Measurements from ENCODE around the gene TET3. TPM values are rescaled to one million over a fixed set of nuclear protein-coding genes. Genes with fewer than 3 reads are reported as not detected.

Gene TET3
- total RNA-seq, 1 donor from 2014 or later = 19.2 TPM

DNA sequence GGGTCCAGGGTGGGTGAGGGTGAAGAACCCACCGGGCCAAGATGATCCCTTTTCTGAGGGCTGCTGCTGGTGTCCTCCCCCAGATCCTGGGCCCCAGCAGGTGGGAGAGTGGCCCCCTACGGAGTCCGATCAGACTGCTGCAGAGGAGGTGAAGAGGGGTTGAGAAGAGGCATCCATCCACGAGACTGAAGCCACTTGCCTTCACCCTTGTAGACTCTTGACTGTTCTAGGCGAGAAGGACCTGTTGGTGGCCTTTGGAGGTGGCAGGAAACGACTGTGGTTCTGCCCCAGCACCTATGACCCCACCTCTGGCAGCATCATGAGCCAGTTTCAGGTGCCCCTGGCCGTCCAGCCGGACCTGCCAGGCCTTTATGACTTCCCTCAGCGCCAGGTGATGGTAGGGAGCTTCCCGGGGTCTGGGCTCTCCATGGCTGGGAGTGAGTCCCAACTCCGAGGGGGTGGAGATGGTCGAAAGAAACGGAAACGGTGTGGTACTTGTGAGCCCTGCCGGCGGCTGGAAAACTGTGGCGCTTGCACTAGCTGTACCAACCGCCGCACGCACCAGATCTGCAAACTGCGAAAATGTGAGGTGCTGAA is 1.5 kb downstream of the TET3 start:
- intact Hi-C loops (cut with micrococcal nuclease) = loop anchor here (1.0 to 5.0 kb wide), 6 partner anchors 16 to 211 kb away; partner anchors contain the start of genes BOLA3, DGUOK, MTHFD2 and STAMBP

GRCh38 chr2:73987109-73987947 is 2.6 kb downstream of the TET3 start:
- intact Hi-C loops (cut with micrococcal nuclease) = loop anchor here (1.0 to 5.0 kb wide), 6 partner anchors 45 to 210 kb away; partner anchors contain the start of genes BOLA3, DGUOK, MTHFD2 and STAMBP

DNA sequence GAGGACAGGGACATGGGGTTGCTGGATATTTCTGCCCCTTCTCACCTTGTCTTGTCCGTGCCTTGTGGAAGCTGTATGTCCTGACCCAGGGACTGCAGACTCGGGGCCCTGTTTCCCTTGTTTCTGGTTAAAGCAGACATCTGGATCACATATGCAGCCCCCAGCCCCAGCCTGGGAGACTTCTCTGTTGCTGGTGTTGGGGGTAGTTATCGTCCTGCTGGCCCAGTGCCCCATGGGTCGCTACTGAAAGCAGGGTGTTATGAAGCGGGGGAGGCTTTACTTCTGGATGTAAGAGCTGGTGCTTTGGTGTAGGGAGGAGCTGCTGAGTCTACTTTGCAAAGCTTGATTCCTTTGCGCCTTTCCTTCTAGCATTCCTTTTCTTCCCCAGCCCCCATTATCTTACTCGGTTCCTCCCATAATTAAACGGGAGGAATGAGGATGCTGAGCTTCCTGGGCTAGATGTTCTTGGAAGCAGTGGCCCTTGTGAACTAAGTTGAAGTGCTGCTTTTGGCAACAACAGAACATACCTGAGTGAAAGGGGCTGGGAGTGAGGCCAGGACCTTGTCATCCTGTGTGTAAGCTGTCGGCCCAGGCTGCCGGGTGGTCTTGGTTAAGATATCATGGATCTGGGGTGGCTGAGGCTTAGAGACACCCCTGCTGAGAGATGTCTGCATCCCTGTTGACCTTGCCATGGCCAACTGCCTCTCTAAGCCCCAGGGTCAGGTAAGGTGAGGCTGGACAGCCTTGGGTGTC is 3.4 kb downstream of the TET3 start:
- intact Hi-C loops (cut with micrococcal nuclease) = loop anchor here (1.0 to 5.0 kb wide), 6 partner anchors 44 to 209 kb away; partner anchors contain the start of genes BOLA3, DGUOK, MTHFD2 and STAMBP

- intact Hi-C loops (cut with micrococcal nuclease) = loop anchor here (5.0 kb wide), 3 partner anchors 42 to 207 kb away; partner anchors contain the start of genes BOLA3 and MTHFD2
These were observed 5.3 kb downstream of the TET3 start for GRCh38 chr2:73989972-73990371.

DNA sequence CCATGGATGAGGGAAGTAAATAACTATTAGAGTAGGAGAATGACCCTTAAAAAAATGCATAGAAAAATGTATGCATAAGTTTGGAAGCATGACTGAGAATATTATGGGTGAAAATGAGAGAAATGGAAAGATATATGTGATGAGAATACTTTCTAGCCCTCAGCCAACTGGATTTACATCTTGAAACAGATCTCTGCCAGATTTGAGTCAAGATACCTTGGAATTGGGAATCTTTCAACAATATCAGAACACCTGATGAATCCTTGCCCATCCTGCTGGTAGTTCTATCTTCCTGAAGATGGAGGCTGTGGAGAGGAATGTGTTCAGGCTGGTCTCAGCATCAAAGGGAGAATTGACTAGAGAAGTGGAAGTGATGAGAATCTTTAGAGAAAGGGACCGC is 5.8 kb downstream of the TET3 start:
- intact Hi-C loops (cut with micrococcal nuclease) = no loop called here

- intact Hi-C loops (cut with micrococcal nuclease) = no loop called here
These were observed 7.3 kb downstream of the TET3 start for GRCh38 chr2:73992036-73992435.

DNA sequence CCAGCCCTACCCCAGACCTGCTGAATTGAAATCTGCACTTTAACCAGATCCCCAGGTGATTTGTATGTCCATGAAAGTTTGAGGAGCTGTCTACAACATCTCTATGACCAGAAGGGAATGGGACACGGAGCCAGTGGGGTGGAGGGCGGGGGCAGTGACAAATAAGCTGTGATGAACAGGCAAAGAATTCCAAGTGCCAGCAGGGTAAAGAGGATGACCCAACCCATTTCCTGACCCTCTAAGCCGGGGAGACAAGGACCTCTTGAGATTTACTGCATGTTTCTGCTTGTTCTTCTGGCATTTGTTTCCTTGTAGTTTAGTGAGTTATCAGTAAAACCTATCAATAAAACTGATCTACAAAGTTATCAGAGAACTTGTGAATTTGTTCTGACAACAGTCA is 8.7 kb downstream of the TET3 start:
- intact Hi-C loops (cut with micrococcal nuclease) = no loop called here

DNA sequence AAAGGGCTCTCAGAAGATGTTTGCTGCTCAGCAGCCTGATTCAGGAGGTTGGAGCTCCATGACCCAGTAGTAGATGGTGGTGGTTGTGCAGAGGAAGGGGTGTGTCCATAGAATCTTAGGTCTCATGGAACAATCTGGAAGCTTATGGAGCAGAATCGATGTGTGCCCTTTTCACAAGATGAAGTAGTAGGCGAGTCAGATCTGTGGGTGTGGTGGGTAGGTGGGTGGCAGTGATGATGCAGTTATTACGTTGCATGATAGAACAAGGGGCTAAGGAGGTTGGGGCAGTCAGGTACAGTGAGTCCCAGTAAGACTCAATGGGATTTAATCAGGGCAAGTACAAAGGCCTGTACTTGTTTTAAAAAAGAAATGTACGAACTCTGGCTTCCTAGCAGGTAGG is 9.1 kb downstream of the TET3 start:
- intact Hi-C loops (cut with micrococcal nuclease) = no loop called here

DNA sequence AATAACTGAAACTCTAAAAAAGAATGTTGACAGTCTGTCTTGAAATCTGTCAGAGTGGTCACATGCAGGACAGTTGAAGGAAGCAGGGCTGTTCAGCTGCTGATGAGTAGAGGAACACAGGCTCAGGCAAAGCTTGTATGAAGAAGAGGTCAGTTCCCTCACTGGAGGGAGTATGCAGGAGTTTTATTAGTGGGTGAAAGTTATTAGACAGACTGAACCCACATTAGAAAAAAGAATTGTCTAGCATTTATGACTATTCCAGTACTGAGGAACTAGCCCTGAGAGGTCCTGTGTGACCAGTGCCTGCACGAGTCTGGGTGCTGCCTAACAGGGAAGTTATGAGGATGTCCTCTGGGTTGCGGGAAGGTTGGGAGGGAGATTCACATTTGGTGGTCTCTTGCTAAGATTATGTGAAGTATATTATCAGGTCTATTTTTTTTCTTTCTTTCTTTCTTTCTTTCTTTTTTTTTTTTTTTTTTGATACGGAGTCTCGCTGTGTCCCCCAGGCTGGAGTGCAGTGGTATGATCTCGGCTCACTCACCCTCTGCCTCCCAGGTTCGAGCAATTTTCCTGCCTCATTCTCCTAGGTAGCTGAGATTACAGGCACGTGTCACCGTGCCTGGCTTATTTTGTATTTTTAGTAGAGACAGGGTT is 9.6 kb downstream of the TET3 start:
- intact Hi-C loops (cut with micrococcal nuclease) = no loop called here

DNA sequence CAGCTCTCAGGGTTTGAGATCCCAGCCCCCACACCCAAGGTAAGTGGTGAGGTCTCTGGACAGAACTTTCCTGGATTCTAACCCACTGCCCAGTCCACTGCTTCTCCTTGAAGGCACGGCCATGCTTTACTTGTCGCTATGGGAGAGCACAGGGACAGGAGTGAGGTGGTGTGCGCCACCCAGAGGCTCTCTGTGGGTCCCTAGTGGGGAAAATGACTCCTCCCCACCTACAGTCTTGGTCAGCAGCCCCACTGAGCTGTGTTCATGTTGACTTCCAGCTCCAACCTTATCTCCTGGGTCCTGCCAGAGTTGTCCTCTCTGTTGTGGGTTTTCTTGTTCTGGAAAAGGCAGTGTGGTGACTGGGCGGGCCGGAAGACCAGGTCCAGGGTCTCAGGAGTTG is 11.1 kb downstream of the TET3 start:
- intact Hi-C loops (cut with micrococcal nuclease) = no loop called here

DNA sequence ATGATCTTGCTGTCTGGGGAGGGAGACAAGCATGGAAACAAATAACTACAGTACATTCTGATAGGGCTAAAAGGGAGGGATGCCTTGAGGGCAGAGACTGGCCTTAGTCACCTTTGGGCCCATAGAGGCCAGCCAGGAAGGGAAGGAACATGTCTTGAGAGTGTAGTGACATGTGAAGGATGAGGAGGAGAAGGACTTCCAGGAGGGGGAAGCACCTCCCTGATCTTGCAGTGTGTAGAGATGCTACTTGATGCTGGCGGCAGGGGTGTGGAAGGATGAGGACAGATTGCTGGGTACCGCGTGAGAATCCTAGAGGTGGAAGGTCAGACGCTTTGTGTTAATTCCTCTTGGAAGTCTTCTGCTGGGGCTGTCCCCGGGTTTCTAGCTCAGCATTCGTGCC is 13.1 kb downstream of the TET3 start:
- intact Hi-C loops (cut with micrococcal nuclease) = no loop called here

DNA sequence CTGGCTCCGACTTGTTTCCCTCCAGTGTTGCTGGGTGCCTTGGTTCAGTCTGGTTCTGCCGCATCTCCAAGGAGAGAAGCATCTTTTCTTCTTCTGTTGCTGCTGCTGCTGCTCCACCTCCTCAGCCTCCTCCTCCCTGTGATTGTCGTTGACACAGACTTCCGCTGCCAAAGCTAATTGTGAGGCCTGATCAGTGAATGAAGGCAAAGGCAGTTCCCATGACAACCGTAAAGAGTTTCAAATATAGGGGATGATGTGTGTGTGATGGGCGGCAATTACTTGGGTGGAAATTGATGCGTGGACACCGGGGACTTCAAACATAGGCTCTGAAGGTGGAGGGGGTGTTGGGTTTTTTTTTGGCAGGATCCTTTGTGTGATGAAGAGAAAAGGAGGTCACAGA is 13.7 kb downstream of the TET3 start:
- intact Hi-C loops (cut with micrococcal nuclease) = no loop called here

DNA sequence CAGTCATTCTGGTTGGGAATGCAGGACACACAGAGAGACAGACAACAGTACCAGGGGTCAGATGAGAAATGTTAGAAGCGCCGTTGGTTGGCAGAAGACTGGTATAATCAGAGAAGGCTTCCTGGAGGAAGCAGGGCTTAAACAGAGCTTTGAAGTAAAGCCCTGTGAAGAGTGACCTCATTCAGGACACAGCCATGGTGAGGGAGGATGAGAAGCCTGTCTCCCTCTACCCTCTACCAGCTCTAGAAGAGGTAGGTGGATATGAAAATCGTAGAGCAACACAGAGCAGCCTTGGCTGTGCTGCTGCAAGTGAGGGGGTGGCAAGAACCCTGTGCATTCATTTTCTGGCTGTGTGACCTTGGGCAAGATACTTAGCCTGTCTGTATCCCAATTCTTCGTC is 14.2 kb downstream of the TET3 start:
- intact Hi-C loops (cut with micrococcal nuclease) = no loop called here

- intact Hi-C loops (cut with micrococcal nuclease) = no loop called here
These were observed 15.3 kb downstream of the TET3 start for GRCh38 chr2:73999881-74000597.

DNA sequence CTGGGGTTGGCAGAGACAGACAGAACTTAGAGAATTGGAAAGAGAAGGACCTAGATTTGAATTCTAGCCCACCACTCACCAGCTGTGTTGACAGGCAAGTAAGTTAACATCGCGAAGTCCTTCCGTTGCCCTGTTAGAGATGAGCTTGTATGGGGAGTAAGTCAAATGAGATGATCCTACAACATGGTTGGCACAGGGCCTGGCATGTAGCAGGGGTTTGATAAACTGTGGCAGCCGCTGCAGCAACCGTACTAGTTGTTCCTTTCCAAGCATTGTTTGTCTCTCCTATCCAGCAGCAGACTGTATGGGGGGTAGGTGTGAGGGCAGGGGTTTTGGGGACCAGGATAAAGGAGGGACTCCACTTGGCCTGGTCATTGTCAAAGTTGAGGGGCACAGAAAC is 16.0 kb downstream of the TET3 start:
- intact Hi-C loops (cut with micrococcal nuclease) = no loop called here

DNA sequence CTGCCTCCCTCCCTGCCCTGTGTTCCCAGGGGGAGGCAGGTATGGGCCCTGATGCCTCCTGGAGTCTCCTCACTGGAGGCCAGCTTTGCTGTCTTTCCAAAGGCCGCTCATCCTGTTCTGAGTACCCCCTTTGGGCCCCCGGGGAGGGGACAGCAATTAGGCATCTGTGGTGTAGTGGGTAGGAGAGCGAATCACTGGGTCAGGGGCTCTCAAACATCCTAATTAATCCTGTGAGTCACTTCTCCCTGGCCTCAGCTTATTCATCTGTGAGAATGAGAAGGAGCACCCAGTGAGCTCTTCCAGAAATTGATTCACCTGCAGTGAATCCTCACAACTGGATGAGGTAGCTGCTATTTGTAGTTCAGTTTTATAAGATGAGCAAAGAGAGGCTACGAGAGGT is 16.4 kb downstream of the TET3 start:
- intact Hi-C loops (cut with micrococcal nuclease) = no loop called here

- intact Hi-C loops (cut with micrococcal nuclease) = loop anchor here (1.0 kb wide), 3 partner anchors 16 to 145 kb away; partner anchors contain the start of genes BOLA3 and DGUOK
These were observed 17.2 kb downstream of the TET3 start for GRCh38 chr2:74001781-74002504.

DNA sequence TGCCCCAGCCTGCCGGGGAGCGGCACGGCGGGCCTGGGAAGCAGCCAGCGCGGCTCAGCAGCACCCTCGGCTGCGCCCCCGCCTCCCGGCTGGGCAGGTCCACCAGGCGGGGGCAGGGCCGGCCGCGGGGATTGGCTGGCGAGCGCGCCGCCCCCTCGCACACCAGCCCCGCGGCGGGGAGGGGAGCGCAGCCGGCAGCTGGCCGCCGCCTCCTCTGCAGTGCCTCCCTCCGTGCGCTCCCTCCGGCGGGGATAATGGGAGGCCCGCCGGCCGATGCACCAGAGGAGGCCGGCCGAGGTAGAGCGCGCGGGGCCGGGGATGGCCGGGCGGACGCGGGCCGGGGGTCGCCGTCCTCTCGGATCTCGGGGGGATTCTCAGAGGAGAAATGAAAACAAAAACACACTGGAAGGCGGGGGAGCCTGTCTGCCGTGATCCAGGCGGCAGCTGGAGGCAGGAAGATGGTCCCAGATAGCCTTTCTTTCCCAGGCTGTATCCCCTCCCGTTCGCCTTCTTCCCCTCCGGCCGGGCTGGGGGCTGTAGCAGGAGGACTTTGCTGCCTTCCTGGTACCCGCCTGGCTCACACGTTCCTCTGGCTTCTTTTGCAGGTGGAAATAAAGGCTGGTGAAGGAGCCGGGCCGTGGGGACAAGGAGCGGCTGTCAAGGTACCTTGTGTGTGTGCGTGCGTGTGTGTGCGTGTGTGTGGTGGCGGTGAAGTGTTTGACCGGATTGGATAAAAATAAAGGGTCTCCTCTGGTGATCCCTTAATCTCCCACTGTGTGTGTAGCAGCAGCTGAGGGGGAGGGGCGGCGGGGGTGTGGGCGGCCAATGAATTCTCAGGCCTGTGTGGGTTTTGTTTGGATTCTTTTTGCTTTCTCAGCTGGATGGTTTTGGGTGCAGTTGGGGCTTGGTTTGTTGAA is 18.1 kb downstream of the TET3 start:
- intact Hi-C loops (cut with micrococcal nuclease) = loop anchor here (1.0 kb wide), 3 partner anchors 16 to 145 kb away; partner anchors contain the start of genes BOLA3 and DGUOK

Measured in T-helper 2 cell treated with Interferon-gamma antibody and Interleukin-4, amounts not matched to agents 100 ng/mL and 5 ng/mL, for 36 hours (primary cell).